ENCODE results near the gene EMP3. TPM values are rescaled to one million over a fixed set of nuclear protein-coding genes. Genes with fewer than 3 reads are reported as not detected.

The EMP3 gene
- 68.4 and 80.1 TPM in 2 replicates for total RNA-seq
- 379 and 381 TPM in 2 replicates for polyA plus RNA-seq

GRCh38 chr19:48325265-48325910, at the start of gene EMP3:
TSS of gene EMP3 (plus strand) at chr19:48325552. CDS start at chr19:48326845, 1,293 bp downstream.
- Histone ChIP-seq H3K4me3 (peak within 1 kb of the TSS; percentile 32), H3K9me2 (replicated peaks; ENCODE audit: insufficient read depth) (no peaks in the 10 kb centered on the region), H4K20me1 (ENCODE audit: insufficient read depth, poor library complexity, severe bottlenecking) (no peaks in the 10 kb centered on the region), H3K4me1 (ENCODE audit: insufficient read depth) (peaks cover 26% of the 10 kb centered on the region), H3K27ac (peak within 1 kb of the TSS; percentile 96), H3K27me3 (no peaks in the 10 kb centered on the region), H3K79me2 (peaks cover 20% of the 10 kb centered on the region), H2AFZ (peak within 1 kb of the TSS; percentile 41), H3K36me3 (replicated peaks; ENCODE audit: insufficient read depth, low read depth) (no peaks in the 10 kb centered on the region), H3K4me2 (peak within 1 kb of the TSS; percentile 78), H3K9me3 (ENCODE audit: low read depth) (no peaks in the 10 kb centered on the region)
- no peak for TF ChIP-seq EZH2 (IDR thresholded peaks at IDR 0.05; ENCODE audit: borderline replicate concordance)
- TF ChIP-seq EZH2phosphoT487 (IDR thresholded peaks at IDR 0.05; ENCODE audit: low read depth, severe bottlenecking, unreplicated experiment) = no peak
- TF ChIP-seq CTCF (IDR thresholded peaks at IDR 0.05; ENCODE audit: poor library complexity) = no peak
- 7% methylated on average over 14 of the region's 22 CpGs for WGBS (ENCODE audit: low lambda C conversion rate, missing lambda C conversion rate)
- peak; percentile 94 for DNase-seq (ENCODE audit: low spot score)

- 96% methylated on average over 9 of the region's 9 CpGs for WGBS (ENCODE audit: low lambda C conversion rate, missing lambda C conversion rate)
- no peaks in the 10 kb centered on the region for H3K36me3 ChIP-seq (replicated peaks; ENCODE audit: insufficient read depth, low read depth)
- no peak overlapping the region for H3K4me2 ChIP-seq
- no peaks in the 10 kb centered on the region for H3K4me1 ChIP-seq (ENCODE audit: insufficient read depth)
- no peaks in the 10 kb centered on the region for H3K9me3 ChIP-seq (ENCODE audit: low read depth)
- no peak for DNase-seq (ENCODE audit: low spot score)
- no peaks in the 10 kb centered on the region for H4K20me1 ChIP-seq (ENCODE audit: insufficient read depth, poor library complexity, severe bottlenecking)
- no peaks in the 10 kb centered on the region for H3K27me3 ChIP-seq
- H2AFZ ChIP-seq = no peak overlapping the region
- H3K9me2 ChIP-seq (replicated peaks; ENCODE audit: insufficient read depth) = no peaks in the 10 kb centered on the region
- no peaks in the 10 kb centered on the region for H3K79me2 ChIP-seq
- no peak overlapping the region for H3K4me3 ChIP-seq
- no peak overlapping the region for H3K27ac ChIP-seq
- no peak for TF ChIP-seq CTCF (IDR thresholded peaks at IDR 0.05; ENCODE audit: poor library complexity)
- no peak for TF ChIP-seq EZH2 (IDR thresholded peaks at IDR 0.05; ENCODE audit: borderline replicate concordance)
- no peak for TF ChIP-seq EZH2phosphoT487 (IDR thresholded peaks at IDR 0.05; ENCODE audit: low read depth, severe bottlenecking, unreplicated experiment)
These were observed 45.6 kb upstream of the EMP3 start for GRCh38 chr19:48279747-48280146.

- whole genome bisulfite sequencing (ENCODE audit: low lambda C conversion rate, missing lambda C conversion rate) = 89% methylated on average over 7 of the region's 7 CpGs
- no peak overlapping the region for H3K4me3 ChIP-seq
- H2AFZ ChIP-seq = no peak overlapping the region
- no peaks in the 10 kb centered on the region for H3K79me2 ChIP-seq
- DNase-seq (ENCODE audit: low spot score) = peak; percentile 30
- H3K27me3 ChIP-seq = no peaks in the 10 kb centered on the region
- no peak overlapping the region for H3K4me2 ChIP-seq
- no peak overlapping the region for H3K27ac ChIP-seq
- TF ChIP-seq CTCF (IDR thresholded peaks at IDR 0.05; ENCODE audit: poor library complexity) (no peak), EZH2 (IDR thresholded peaks at IDR 0.05; ENCODE audit: borderline replicate concordance) (no peak), EZH2phosphoT487 (IDR thresholded peaks at IDR 0.05; ENCODE audit: low read depth, severe bottlenecking, unreplicated experiment) (no peak)
- no peaks in the 10 kb centered on the region for H3K9me3 ChIP-seq (ENCODE audit: low read depth)
- no peaks in the 10 kb centered on the region for H4K20me1 ChIP-seq (ENCODE audit: insufficient read depth, poor library complexity, severe bottlenecking)
- H3K4me1 ChIP-seq (ENCODE audit: insufficient read depth) = no peaks in the 10 kb centered on the region
- H3K36me3 ChIP-seq (replicated peaks; ENCODE audit: insufficient read depth, low read depth) = no peaks in the 10 kb centered on the region
- no peaks in the 10 kb centered on the region for H3K9me2 ChIP-seq (replicated peaks; ENCODE audit: insufficient read depth)
These were observed 41.4 kb upstream of the EMP3 start for GRCh38 chr19:48283908-48284307.
